ENCODE measurements around the gene APBA1.

- TF ChIP-seq POLR2AphosphoS5 (IDR thresholded peaks at IDR 0.05; ENCODE audit: low read depth, low read length) (no peak), POLR2A (IDR thresholded peaks at IDR 0.05; ENCODE audit: low read depth, low read length) (no peak), TAF1 (IDR thresholded peaks at IDR 0.05; ENCODE audit: low read depth, low read length) (no peak), SPI1 (IDR thresholded peaks at IDR 0.05; ENCODE audit: low read depth, low read length) (no peak)
These were observed 201.8 kb downstream of the APBA1 start for GRCh38 chr9:69470186-69470977.
